H1 (cell line): ENCODE data around the gene ANKS1B. TPM values are rescaled to one million over a fixed set of nuclear protein-coding genes. Genes with fewer than 3 reads are reported as not detected.

ENCODE experiments used
- CTCF ChIA-PET: fragments of 300-600 bp; sonication (Branson Sonifier 250); formaldehyde crosslinking; loops from one replicate; lab custom pipeline; 2021; ENCODE audit not compliant: partially characterized antibody; lab: Charles Lee
- POLR2A ChIA-PET: fragments of 300-600 bp; sonication (Branson Sonifier 250); formaldehyde crosslinking; loops from one replicate; lab custom pipeline; 2021; ENCODE audit warnings: inconsistent platforms; ENCODE audit not compliant: partially characterized antibody; lab: Charles Lee
- DNase-seq, 2 experiments: peaks; one replicate each; pipeline versions ENCODE4 v3.0.0 to v3.0.0-alpha.2; 2010 to 2022; ENCODE audit warnings: low spot score in 2 of 2, low read depth in 1 of 2, mixed read lengths in 1 of 2
- FAIRE-seq: peaks from 2 replicates; lab custom pipeline; 2011; peaks lifted over from hg19 to GRCh38; lab: Jason Lieb, UNC
- H2AFZ ChIP-seq: 2 replicates; pipeline ENCODE4 v1.8.1; 2012; ENCODE audit warnings: low read length, inconsistent platforms
- H2AK5ac ChIP-seq: 2 replicates; pipeline ENCODE4 v1.6.1; 2013; ENCODE audit warnings: low read depth, low read length
- H2BK120ac ChIP-seq: replicated peaks from 2 replicates; pipeline ENCODE3; 2013; ENCODE audit warnings: low read depth, low read length, inconsistent platforms
- H2BK12ac ChIP-seq: 2 replicates; pipeline ENCODE4 v1.6.1; 2013; ENCODE audit warnings: low read depth, low read length
- H2BK15ac ChIP-seq: 2 replicates; pipeline ENCODE4 v1.6.1; 2013; ENCODE audit warnings: low read length
- H2BK20ac ChIP-seq: 2 replicates; pipeline ENCODE4 v1.6.1; 2013; ENCODE audit warnings: low read length
- H2BK5ac ChIP-seq: 2 replicates; pipeline ENCODE4 v1.6.1; 2013; ENCODE audit warnings: low read depth, low read length
- H3K14ac ChIP-seq: 2 replicates; pipeline ENCODE4 v1.6.1; 2013; ENCODE audit warnings: inconsistent platforms; ENCODE audit not compliant: insufficient read length
- H3K18ac ChIP-seq: 2 replicates; pipeline ENCODE4 v1.6.1; 2013; ENCODE audit warnings: low read length; ENCODE audit errors: extremely low read depth
- H3K23ac ChIP-seq: 2 replicates; pipeline ENCODE4 v1.6.1; 2013; ENCODE audit warnings: inconsistent platforms; ENCODE audit not compliant: insufficient read length
- H3K23me2 ChIP-seq: 2 replicates; pipeline ENCODE4 v1.6.1; 2013; ENCODE audit warnings: low read depth, low read length
- H3K27ac ChIP-seq: 2 replicates; pipeline ENCODE4 v1.6.1; 2011; ENCODE audit warnings: low read depth, low read length, inconsistent platforms
- H3K27me3 ChIP-seq, 4 experiments: replicated peaks in 1 of 4; 1 replicate in 1 of 4; 2 replicates in 3 of 4; pipeline versions ENCODE4 v1.6.1 to v1.8.1; 2011 to 2013; ENCODE audit warnings: low read length in 3 of 4, mild to moderate bottlenecking in 3 of 4, inconsistent platforms in 2 of 4, mixed read lengths in 2 of 4, moderate library complexity in 1 of 4; ENCODE audit not compliant: control insufficient read depth in 3 of 4, insufficient read depth in 3 of 4; ENCODE audit errors: extremely low read depth in 1 of 4
- H3K36me3 ChIP-seq, 4 experiments: 2 replicates each; pipeline versions ENCODE4 v1.6.1 to v1.8.1; 2011 to 2013; ENCODE audit warnings: mild to moderate bottlenecking in 4 of 4, low read length in 3 of 4, moderate library complexity in 2 of 4, control low read depth in 1 of 4, inconsistent platforms in 1 of 4; ENCODE audit not compliant: insufficient read depth in 4 of 4, control insufficient read depth in 2 of 4
- H3K4ac ChIP-seq: replicated peaks from 2 replicates; pipeline ENCODE3; 2013; ENCODE audit warnings: low read length, low read depth, mixed read lengths, inconsistent platforms; ENCODE audit not compliant: insufficient read length
- H3K4me1 ChIP-seq, 4 experiments: replicated peaks in 1 of 4; 1 replicate in 1 of 4; 2 replicates in 3 of 4; pipeline versions ENCODE4 v1.6.1 to v1.8.1; 2011 to 2013; ENCODE audit warnings: low read length in 3 of 4, inconsistent platforms in 2 of 4, mixed read lengths in 1 of 4; ENCODE audit not compliant: insufficient read depth in 4 of 4, control insufficient read depth in 3 of 4
- H3K4me2 ChIP-seq, 2 experiments: 2 replicates each; pipeline versions ENCODE4 v1.6.1 to v1.8.1; 2011 to 2013; ENCODE audit warnings: low read depth in 2 of 2, low read length in 2 of 2, control low read depth in 1 of 2, inconsistent platforms in 1 of 2, mild to moderate bottlenecking in 1 of 2; ENCODE audit not compliant: insufficient read depth in 1 of 2
- H3K4me3 ChIP-seq, 4 experiments: fragments of 200-600, 300-600 bp in 1 of 4; sonication (generic), shearing (Covaris generic), sonication (Bioruptor Twin) in 1 of 4; 2 replicates each; pipeline versions ENCODE4 v1.5.1 to v1.8.1; 2011 to 2016; ENCODE audit warnings: low read length in 4 of 4, low read depth in 3 of 4, control low read depth in 2 of 4, inconsistent platforms in 2 of 4, mild to moderate bottlenecking in 2 of 4, mixed read lengths in 1 of 4, moderate library complexity in 1 of 4; ENCODE audit not compliant: insufficient read depth in 2 of 4; ENCODE audit errors: extremely low read depth in 1 of 4
- H3K56ac ChIP-seq: replicated peaks from 2 replicates; pipeline ENCODE3; 2013; ENCODE audit warnings: low read depth, mild to moderate bottlenecking, mixed read lengths, low read length, inconsistent platforms; ENCODE audit not compliant: insufficient read length
- H3K79me1 ChIP-seq: 2 replicates; pipeline ENCODE4 v1.6.1; 2013; ENCODE audit warnings: low read depth, low read length, control low read depth
- H3K79me2 ChIP-seq, 2 experiments: 2 replicates each; pipeline versions ENCODE4 v1.6.1 to v1.8.1; 2012 to 2013; ENCODE audit warnings: low read length in 2 of 2, mild to moderate bottlenecking in 2 of 2, inconsistent platforms in 1 of 2; ENCODE audit not compliant: insufficient read depth in 2 of 2, control insufficient read depth in 1 of 2
- H3K9ac ChIP-seq, 4 experiments: replicated peaks in 1 of 4; 1 replicate in 1 of 4; 2 replicates in 3 of 4; pipeline versions ENCODE4 v1.6.1 to v1.8.1; 2011 to 2013; ENCODE audit warnings: low read depth in 3 of 4, low read length in 3 of 4, control low read depth in 2 of 4, mild to moderate bottlenecking in 2 of 4, moderate library complexity in 2 of 4, inconsistent platforms in 1 of 4; ENCODE audit errors: extremely low read depth in 1 of 4
- H3K9me3 ChIP-seq, 2 experiments: 2 replicates each; pipeline versions ENCODE4 v1.6.1 to v1.8.1; 2012 to 2013; ENCODE audit warnings: mild to moderate bottlenecking in 2 of 2, moderate library complexity in 2 of 2, control low read depth in 1 of 2, inconsistent platforms in 1 of 2, low read depth in 1 of 2, low read length in 1 of 2, mixed read lengths in 1 of 2; ENCODE audit not compliant: insufficient read depth in 2 of 2
- H4K20me1 ChIP-seq, 2 experiments: replicated peaks in 1 of 2; 2 replicates each; pipeline versions ENCODE3 to v1.8.1; 2011 to 2013; ENCODE audit warnings: inconsistent platforms in 2 of 2, low read length in 2 of 2, mild to moderate bottlenecking in 1 of 2; ENCODE audit not compliant: insufficient read depth in 2 of 2, control insufficient read depth in 1 of 2
- H4K5ac ChIP-seq: 2 replicates; pipeline ENCODE4 v1.6.1; 2013; ENCODE audit warnings: low read length, low read depth, mixed read lengths, inconsistent platforms; ENCODE audit not compliant: insufficient read length
- H4K8ac ChIP-seq: 2 replicates; pipeline ENCODE4 v1.8.0; 2013; ENCODE audit warnings: mild to moderate bottlenecking, moderate library complexity, low read length, inconsistent platforms; ENCODE audit not compliant: insufficient read depth; ENCODE audit errors: extremely low read depth
- H4K91ac ChIP-seq: replicated peaks from 2 replicates; pipeline ENCODE3; 2013; ENCODE audit warnings: low read length, mixed read lengths, inconsistent platforms; ENCODE audit not compliant: insufficient read length
- BACH1 ChIP-seq: IDR thresholded peaks from 2 replicates; pipeline ENCODE4 v1.6.1; 2012; ENCODE audit warnings: low read length, improper control_type of control experiment
- CTBP2 ChIP-seq: IDR thresholded peaks from 2 replicates; pipeline ENCODE4 v1.7.0; 2011; ENCODE audit warnings: borderline replicate concordance, mild to moderate bottlenecking, moderate library complexity, mixed read lengths, low read length; ENCODE audit not compliant: insufficient read depth, insufficient read length
- EP300 ChIP-seq, 2 experiments: IDR thresholded peaks; 1 replicate in 1 of 2; 2 replicates in 1 of 2; pipeline ENCODE4 v1.6.1; 2011 to 2012; ENCODE audit warnings: low read depth in 2 of 2, low read length in 2 of 2, mild to moderate bottlenecking in 2 of 2, borderline replicate concordance in 1 of 2, inconsistent platforms in 1 of 2, moderate library complexity in 1 of 2
- GABPA ChIP-seq: IDR thresholded peaks from 2 replicates; pipeline ENCODE4 v1.6.1; 2011; ENCODE audit warnings: mild to moderate bottlenecking, low read length, moderate library complexity, borderline replicate concordance; ENCODE audit not compliant: insufficient read depth
- RAD21 ChIP-seq, 2 experiments: IDR thresholded peaks in 1 of 2; conservative IDR thresholded peaks in 1 of 2; 2 replicates each; pipeline ENCODE4 v1.6.1; 2011; ENCODE audit warnings: low read depth in 2 of 2, low read length in 2 of 2, improper control_type of control experiment in 1 of 2, inconsistent platforms in 1 of 2, mild to moderate bottlenecking in 1 of 2, moderate library complexity in 1 of 2
- RNF2 ChIP-seq: fragments of 200-900, 300-1000 bp; sonication (generic); IDR thresholded peaks from 2 replicates; pipeline ENCODE4 v1.7.1; 2016; ENCODE audit warnings: borderline replicate concordance, low read depth, mild to moderate bottlenecking, antibody characterized with exemption, low read length; ENCODE audit not compliant: poor library complexity, severe bottlenecking; ENCODE audit errors: missing control alignments
- SP1 ChIP-seq: IDR thresholded peaks from 2 replicates; pipeline ENCODE4 v1.6.1; 2011; ENCODE audit warnings: low read depth, low read length
- SRF ChIP-seq: IDR thresholded peaks from 2 replicates; pipeline ENCODE4 v1.6.1; 2011; ENCODE audit warnings: mild to moderate bottlenecking, low read depth, low read length, moderate library complexity
- SUZ12 ChIP-seq: fragments of 200-600 bp; sonication (generic); IDR thresholded peaks from 2 replicates; pipeline ENCODE4 v1.6.1; 2012; ENCODE audit warnings: mild to moderate bottlenecking, inconsistent platforms, low read length, moderate library complexity, mixed read lengths
- TBP ChIP-seq: IDR thresholded peaks from 2 replicates; pipeline ENCODE4 v1.6.1; 2011; ENCODE audit warnings: low read depth, low read length, improper control_type of control experiment
- TCF12 ChIP-seq: IDR thresholded peaks from 2 replicates; pipeline ENCODE4 v1.6.1; 2011; ENCODE audit warnings: low read depth, mild to moderate bottlenecking, low read length
- WGBS, 2 experiments: shearing (Covaris generic) in 1 of 2; methylation state at CpG; one replicate each; pipeline versions ENCODE4 v1.1.6 to v1.1.7; 2013 to 2015; ENCODE audit warnings: low lambda C conversion rate in 2 of 2, mixed read lengths in 2 of 2, inconsistent platforms in 1 of 2, low coverage in 1 of 2, missing lambda C conversion rate in 1 of 2; ENCODE audit not compliant: insufficient replicate concordance in 2 of 2, insufficient coverage in 1 of 2, insufficient read length in 1 of 2; ENCODE audit errors: extremely low coverage in 1 of 2, missing lambda C conversion rate in 1 of 2; 5-methylcytosine and 5-hydroxymethylcytosine counted together
- polyA plus RNA-seq, 7 experiments: library from polyadenylated mRNA; depleted of rRNA in 3 of 7; stranded (reverse) in 5 of 7; unstranded in 2 of 7; fragments of >200 nt in 5 of 7; fragments of 200-250 nt in 2 of 7; gene quantifications; 1 replicate in 5 of 7; 2 replicates in 1 of 7; 4 replicates in 1 of 7; pipeline versions ENCODE4 v1.2.1 to v1.2.3, GENCODE V29; 2011 to 2013; ENCODE audit warnings: missing spikeins in 2 of 7, mixed read lengths in 2 of 7
- total RNA-seq: library from RNA; stranded (reverse); fragmentation: NEBNext Ultra II Directional; extraction: Animal tissue kit (Norgen Biotek cat#: 25700); gene quantifications from 2 replicates; pipeline ENCODE4 v1.2.1, GENCODE V29; 2021

ANKS1B gene
- total and polyA plus RNA-seq, 2 of the 8 experiments (the other 6 are each of a cell fraction or from before 2014, with no cell fraction given): 2.7 to 6.1 TPM

- DNase-seq: no peak
- Histone ChIP-seq H3K36me3 (no peaks in the 10 kb centered on the region), H2AK5ac (no peak overlapping the region)
- POLR2A ChIA-PET: no interaction called here
- TF ChIP-seq TCF12 (no peak), GABPA (no peak), RAD21 (IDR thresholded peaks at IDR 0.05 in 1 of 2, conservative IDR thresholded peaks at IDR 0.05 in 1 of 2; ENCODE audit: low read depth in 2 of 2, low read length in 2 of 2) (no peak), RNF2 (no peak), SP1 (no peak), SUZ12 (no peak), SRF (no peak), EP300 (IDR thresholded peaks at IDR 0.05; ENCODE audit: borderline replicate concordance in 1 of 2, low read depth in 2 of 2, low read length in 2 of 2) (no peak), TBP (no peak), CTBP2 (no peak), BACH1 (no peak)
- TF ChIP-seq, all 59 proteins: peak for 0
- Histone ChIP-seq H3K14ac (no peak overlapping the region), H2AFZ (no peak overlapping the region), H4K91ac (no peak overlapping the region), H3K9me3 (no peaks in the 10 kb centered on the region), H3K79me2 (no peaks in the 10 kb centered on the region), H3K9ac (no peak overlapping the region), H3K23ac (no peak overlapping the region), H2BK12ac (no peak overlapping the region), H2BK20ac (no peak overlapping the region), H3K4me2 (no peak overlapping the region), H4K20me1 (no peaks in the 10 kb centered on the region), H3K23me2 (no peaks in the 10 kb centered on the region), H3K4ac (no peak overlapping the region), H2BK15ac (no peak overlapping the region), H3K79me1 (no peaks in the 10 kb centered on the region), H3K18ac (no peak overlapping the region), H4K8ac (no peak overlapping the region), H3K27ac (no peak overlapping the region), H4K5ac (no peak overlapping the region), H2BK5ac (no peak overlapping the region), H3K27me3 (no peaks in the 10 kb centered on the region), H2BK120ac (no peak overlapping the region), H3K4me1 (peaks cover 2 to 14% (median 6%) of the 10 kb centered on the region in 4 experiments; a peak in 6 of 7 replicates), H3K56ac (no peak overlapping the region), H3K4me3 (no peak overlapping the region)
- CTCF ChIA-PET: interaction anchor here (1.1 kb wide), 1 partner anchor 26 kb away, joined by 4 read pairs; no protein-coding TSS in a partner anchor
- WGBS, 2 experiments: 81% methylated on average over 4 of the region's 4 CpGs; no CpG with 5 or more reads in 1 of the 2 experiments
- FAIRE-seq: no peak
Observed at GRCh38 chr12:98816720-98817119, 1168.0 kb downstream of the ANKS1B start.
